Cardiac fibroblast (primary cell): ENCODE data around the gene NNMT.

ENCODE experiments used
- DNase-seq, 2 donors: peaks; one replicate each; pipeline versions ENCODE4 v3.0.0 to v3.0.0-alpha.2; 2010; ENCODE audit warnings: low read depth in 2 of 2
- H3K4me3 ChIP-seq, 2 donors: replicated peaks in 1 of 2; 1 replicate in 1 of 2; 2 replicates in 1 of 2; pipeline ENCODE4 v1.5.1; 2011; ENCODE audit warnings: low read depth in 2 of 2, low read length in 2 of 2, mild to moderate bottlenecking in 2 of 2, moderate library complexity in 1 of 2
- CTCF ChIP-seq: IDR thresholded peaks from one replicate; pipeline ENCODE4 v1.5.1; 2011; ENCODE audit warnings: low read depth, mild to moderate bottlenecking, low read length, inconsistent platforms

Gene NNMT

DNA sequence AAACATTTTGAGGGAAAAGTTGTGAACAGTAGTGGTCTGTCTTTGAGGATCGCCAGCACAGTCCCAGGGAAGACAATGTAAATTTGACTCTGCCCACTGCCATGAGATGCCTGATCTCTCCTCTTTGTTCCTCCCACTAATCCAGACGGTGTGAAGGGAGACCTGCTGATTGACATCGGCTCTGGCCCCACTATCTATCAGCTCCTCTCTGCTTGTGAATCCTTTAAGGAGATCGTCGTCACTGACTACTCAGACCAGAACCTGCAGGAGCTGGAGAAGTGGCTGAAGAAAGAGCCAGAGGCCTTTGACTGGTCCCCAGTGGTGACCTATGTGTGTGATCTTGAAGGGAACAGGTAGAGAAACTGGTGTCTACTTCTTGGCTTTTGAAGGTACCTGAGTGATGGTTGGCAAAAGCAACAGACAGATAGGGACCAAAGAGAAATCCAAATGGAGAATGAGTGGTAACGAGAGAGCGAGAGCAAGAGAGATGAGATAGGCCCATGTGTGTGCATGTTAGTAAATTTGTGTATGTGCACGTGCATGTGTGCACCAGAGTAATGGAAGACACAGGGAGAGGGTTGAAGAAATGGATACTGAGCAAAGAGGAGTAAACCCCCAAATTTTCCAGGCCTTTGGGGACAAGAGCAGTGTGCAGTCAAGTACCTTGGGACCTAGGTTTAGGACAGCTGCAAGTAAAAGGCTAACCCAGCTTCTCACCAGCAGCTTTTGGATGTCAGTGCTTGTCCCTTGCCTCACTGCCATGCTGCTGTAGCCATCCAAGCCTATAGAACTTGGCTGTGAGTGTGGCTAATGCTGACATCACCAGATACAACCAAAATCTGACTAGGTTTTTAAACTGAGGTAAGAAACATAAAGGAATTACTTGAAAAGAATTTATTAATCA, 1.9 kb downstream of the NNMT start:
- DNase-seq, result peak; percentile 53 to 67
- TF ChIP-seq CTCF, result no peak
- peak overlapping the region; percentile 69 to 70 for H3K4me3 ChIP-seq

GRCh38 chr11:114298710-114299109, 2.5 kb downstream of the NNMT start:
- no peak for TF ChIP-seq CTCF
- H3K4me3 ChIP-seq, result peak overlapping the region; percentile 69 to 70
- DNase-seq, result no peak

- no peak for TF ChIP-seq CTCF
- DNase-seq, result peak in 1 of 2 donors; percentile 2
- H3K4me3 ChIP-seq, result peak overlapping the region; percentile 69 to 70
Measured at GRCh38 chr11:114301088-114301487, 4.9 kb downstream of the NNMT start.

DNA sequence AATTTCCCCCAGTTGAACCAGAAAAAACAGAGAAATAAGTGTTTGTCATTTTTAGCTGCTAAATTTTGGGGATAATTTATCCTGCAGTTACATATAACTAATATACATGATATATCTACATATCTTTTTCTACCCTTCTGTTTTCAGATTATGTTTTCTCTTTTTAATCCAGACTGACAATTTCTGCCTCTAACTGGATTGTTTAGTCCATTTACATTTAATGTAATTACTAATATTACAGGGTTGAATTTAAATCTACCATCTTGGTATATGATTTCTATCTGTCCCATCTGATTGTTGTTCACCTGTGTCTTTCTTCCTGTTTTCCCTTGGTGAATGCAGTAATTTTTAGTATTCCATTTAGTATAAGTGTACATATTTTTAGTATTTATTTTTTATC, 5.7 kb downstream of the NNMT start:
- TF ChIP-seq CTCF, result no peak
- no peak for DNase-seq
- peak overlapping the region; percentile 7 to 69 for H3K4me3 ChIP-seq

GRCh38 chr11:114302663-114303062, 6.5 kb downstream of the NNMT start:
- peak overlapping the region; percentile 4 to 6 for H3K4me3 ChIP-seq
- DNase-seq, result peak in 1 of 2 donors; percentile 40
- TF ChIP-seq CTCF, result no peak

GRCh38 chr11:114304065-114304464, 7.9 kb downstream of the NNMT start:
- no peak for TF ChIP-seq CTCF
- DNase-seq, result peak in 1 of 2 donors; percentile 28
- H3K4me3 ChIP-seq, result peak overlapping the region in 1 of 2 donors; percentile 16

- no peak for TF ChIP-seq CTCF
- peak overlapping the region; percentile 3 to 22 for H3K4me3 ChIP-seq
- DNase-seq, result peak in 1 of 2 donors; percentile 33
Measured at GRCh38 chr11:114304969-114305368, 8.8 kb downstream of the NNMT start.
